HUES6 (cell line): Measurements from ENCODE around the gene SHF.
A peak's percentile ranks its signal among the peaks of the same experiment; 100 is the strongest.

Source experiments
- H3K27ac ChIP-seq: 2 replicates; pipeline ENCODE4 v1.7.0; 2013; ENCODE audit warnings: low read depth, mild to moderate bottlenecking, low read length, inconsistent platforms
- H3K27me3 ChIP-seq: 2 replicates; pipeline ENCODE4 v1.6.1; 2013; ENCODE audit warnings: low read length; ENCODE audit not compliant: control insufficient read depth, insufficient read depth
- H3K36me3 ChIP-seq: 2 replicates; pipeline ENCODE4 v1.6.1; 2013; ENCODE audit warnings: low read length; ENCODE audit not compliant: control insufficient read depth, insufficient read depth
- H3K4me1 ChIP-seq: 2 replicates; pipeline ENCODE4 v1.6.1; 2013; ENCODE audit warnings: low read length; ENCODE audit not compliant: control insufficient read depth, insufficient read depth
- H3K4me3 ChIP-seq: 2 replicates; pipeline ENCODE4 v1.5.1; 2013; ENCODE audit warnings: low read depth, low read length
- H3K9ac ChIP-seq: one replicate; pipeline ENCODE4 v1.6.1; 2013; ENCODE audit warnings: mild to moderate bottlenecking, low read length
- H3K9me3 ChIP-seq: 2 replicates; pipeline ENCODE4 v1.6.1; 2013; ENCODE audit warnings: low read depth, low read length; ENCODE audit not compliant: control insufficient read depth, insufficient read depth

Gene SHF

DNA sequence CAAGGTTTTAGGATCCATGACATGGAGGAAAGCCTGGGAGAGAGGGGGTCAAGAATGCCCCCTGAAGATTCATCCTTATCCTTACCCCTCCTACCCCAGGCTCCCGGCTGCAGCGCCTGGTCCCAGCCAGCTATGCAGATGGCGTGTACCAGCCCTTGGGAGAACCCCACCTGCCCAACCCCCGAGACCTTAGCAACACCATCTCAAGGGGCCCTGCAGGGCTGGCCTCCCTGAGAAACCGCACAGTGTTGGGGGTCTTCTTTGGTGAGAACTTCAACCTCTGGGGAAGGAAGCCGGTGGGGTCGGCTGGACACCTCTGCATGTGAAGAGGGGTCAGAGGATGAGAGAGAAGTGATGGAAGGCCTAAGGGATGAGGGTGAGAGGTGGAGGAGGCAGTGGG lies 53.7 kb downstream of the SHF start:
- Histone ChIP-seq H3K27me3 (peaks cover 84% of the 10 kb centered on the region), H3K9me3 (no peaks in the 10 kb centered on the region), H3K36me3 (no peaks in the 10 kb centered on the region), H3K4me3 (no peak overlapping the region), H3K27ac (no peak overlapping the region), H3K4me1 (peaks cover 8% of the 10 kb centered on the region; the same call in 1 of the 2 replicates), H3K9ac (no peak overlapping the region)

DNA sequence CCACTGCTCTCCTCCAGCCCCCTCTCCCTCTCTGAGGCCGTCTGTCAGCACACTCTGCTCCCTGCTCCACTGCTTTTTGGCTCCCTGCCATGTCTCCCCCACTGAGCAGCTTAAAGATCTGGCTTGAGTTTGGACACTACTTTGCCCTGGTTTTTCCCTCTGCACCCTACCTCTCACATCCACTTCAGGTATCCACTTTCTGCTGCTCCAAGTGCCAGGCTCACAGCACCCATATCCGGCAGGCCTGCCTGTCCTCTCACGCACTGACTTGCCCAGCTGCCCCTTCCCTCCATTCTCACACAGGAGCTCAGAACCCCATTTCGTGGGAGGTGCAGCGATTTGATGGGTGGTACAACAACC lies 54.2 kb downstream of the SHF start:
- H3K27me3 ChIP-seq = peaks cover 89% of the 10 kb centered on the region
- no peak overlapping the region for H3K4me3 ChIP-seq
- no peak overlapping the region for H3K9ac ChIP-seq
- no peaks in the 10 kb centered on the region for H3K36me3 ChIP-seq
- peaks cover 8% of the 10 kb centered on the region; the same call in 1 of the 2 replicates for H3K4me1 ChIP-seq
- H3K27ac ChIP-seq = no peak overlapping the region
- no peaks in the 10 kb centered on the region for H3K9me3 ChIP-seq

DNA sequence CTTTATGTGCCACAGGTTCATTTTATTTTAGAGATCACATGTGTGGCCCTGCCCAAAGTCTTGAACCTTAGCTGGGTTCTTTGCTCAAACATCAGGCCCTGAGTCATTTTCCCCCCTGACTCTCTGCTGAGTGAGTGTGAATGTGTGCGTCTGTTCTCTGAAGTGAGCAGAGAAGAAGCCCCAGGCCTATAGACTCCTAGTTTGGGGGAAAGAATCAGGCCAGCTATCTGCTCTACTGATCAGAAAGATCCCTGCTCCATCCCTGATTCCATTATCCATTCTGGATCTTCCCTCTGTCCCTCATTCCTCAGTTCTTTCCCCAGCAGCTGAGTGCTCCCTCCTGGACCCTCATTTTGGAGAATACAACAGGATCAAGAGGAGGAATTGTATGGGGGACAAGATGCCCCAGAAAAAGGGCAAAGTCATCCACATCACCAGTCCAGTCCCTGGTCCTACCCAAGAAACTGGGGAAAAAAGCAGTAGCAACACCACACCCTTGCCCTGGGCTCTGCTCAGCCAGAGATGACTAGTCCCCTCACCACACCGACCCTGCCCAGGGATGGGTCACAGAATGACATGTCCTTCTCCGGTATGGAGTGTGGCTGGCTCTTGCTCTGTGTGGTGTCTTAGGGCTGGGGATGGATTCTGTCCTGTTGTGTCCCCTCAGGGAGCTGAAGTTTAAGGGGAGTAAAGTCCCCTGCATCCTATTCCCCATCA lies 54.8 kb downstream of the SHF start:
- peaks cover 93% of the 10 kb centered on the region for H3K27me3 ChIP-seq

DNA sequence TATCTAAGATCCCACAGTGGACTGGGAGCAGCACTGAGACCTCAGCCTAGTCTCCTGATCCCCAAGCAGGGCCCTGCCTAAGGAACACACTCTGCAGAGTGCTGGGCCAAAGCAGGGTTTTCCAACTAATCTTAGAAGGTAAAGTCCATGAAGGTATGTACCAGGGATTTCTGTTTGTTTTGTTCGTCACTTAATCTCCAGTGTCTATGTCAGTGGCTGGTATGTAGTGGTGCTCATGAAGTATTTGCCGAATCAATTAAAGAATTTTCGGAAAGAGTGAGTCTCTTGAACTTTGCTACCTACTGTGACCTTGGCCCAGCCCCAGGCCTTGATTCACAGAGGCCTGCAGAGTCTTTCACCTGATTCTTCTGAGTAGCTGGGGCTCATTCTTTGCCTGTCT lies 56.3 kb downstream of the SHF start:
- H3K4me1 ChIP-seq = peaks cover 8% of the 10 kb centered on the region; the same call in 1 of the 2 replicates
- H3K4me3 ChIP-seq = no peak overlapping the region
- H3K36me3 ChIP-seq = no peaks in the 10 kb centered on the region
- H3K27ac ChIP-seq = no peak overlapping the region
- H3K9ac ChIP-seq = no peak overlapping the region
- H3K27me3 ChIP-seq = peaks cover 98% of the 10 kb centered on the region
- H3K9me3 ChIP-seq = no peaks in the 10 kb centered on the region

More for the DNA sequence above, 54.8 kb downstream of the SHF start:
- H3K36me3 ChIP-seq = no peaks in the 10 kb centered on the region
- no peak overlapping the region for H3K27ac ChIP-seq
- H3K4me1 ChIP-seq = peaks cover 8% of the 10 kb centered on the region; the same call in 1 of the 2 replicates
- no peaks in the 10 kb centered on the region for H3K9me3 ChIP-seq
- no peak overlapping the region for H3K4me3 ChIP-seq
- no peak overlapping the region for H3K9ac ChIP-seq

DNA sequence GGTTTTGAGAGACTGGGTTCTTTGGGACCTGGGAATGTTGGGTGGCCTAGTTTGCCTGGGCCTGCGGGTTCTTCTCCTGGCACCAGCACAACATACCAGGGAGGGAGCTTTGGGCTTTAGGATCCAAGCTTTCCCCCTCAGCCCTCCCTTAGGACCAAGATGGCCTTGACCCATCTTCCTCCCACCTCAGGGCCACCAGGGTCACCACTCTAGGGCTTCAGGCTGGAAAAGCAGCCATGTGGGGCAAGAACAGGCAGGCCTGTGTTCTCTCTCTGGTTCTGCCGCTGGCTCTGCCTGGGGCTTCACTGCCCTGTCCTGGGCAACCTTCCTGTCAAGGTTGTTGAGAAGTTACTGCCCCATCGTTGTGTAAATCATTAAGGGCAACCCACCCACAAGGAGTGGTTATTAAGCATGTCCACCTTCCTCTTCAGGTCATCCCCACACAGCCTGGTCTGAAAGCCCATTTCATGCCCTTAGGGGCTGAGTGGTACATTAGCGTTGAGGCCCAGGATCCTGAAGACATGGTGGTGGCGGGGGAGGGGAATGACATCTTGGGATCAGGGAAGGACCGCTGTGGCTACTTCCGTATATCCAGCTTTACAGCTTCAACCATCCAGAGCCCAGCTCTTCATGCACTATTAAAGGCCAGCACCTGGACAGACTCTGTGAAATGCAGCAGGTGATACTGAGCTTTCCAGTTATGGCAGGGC lies 57.3 kb downstream of the SHF start:
- Histone ChIP-seq H3K36me3 (no peaks in the 10 kb centered on the region), H3K9ac (no peak overlapping the region), H3K9me3 (no peaks in the 10 kb centered on the region), H3K27ac (no peak overlapping the region), H3K27me3 (peaks cover 100% of the 10 kb centered on the region), H3K4me1 (peaks cover 8% of the 10 kb centered on the region; the same call in 1 of the 2 replicates), H3K4me3 (peak overlapping the region; percentile 84)

DNA sequence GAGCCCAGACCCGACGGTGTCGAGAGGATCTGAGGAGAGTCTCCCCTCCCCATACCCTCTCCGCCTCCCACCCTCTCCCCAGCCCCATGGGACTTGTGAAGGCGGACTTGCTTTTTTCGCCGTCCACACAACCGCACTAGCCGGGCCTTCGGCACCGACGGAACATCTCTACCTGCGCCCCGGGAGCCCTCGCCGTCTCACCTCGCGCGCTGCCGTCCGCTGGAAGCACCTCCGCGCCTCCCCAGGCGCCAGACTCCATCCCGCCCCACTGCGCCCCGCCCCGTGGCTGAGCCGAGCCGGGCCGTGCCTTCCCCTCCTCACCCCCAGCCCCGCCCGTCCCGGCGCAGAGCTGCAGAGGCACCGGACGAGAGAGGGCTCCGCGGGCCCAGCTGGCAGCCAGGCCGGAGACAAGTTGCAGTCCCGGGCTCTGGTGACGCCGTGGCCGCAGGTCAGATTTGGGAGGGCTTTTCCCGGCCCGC lies 58.1 kb downstream of the SHF start, which contains the start of the genes DUOX1 and DUOXA1:
TSS of gene DUOX1 (plus strand) at position 344 of the 479 bp plus-strand sequence. CDS start 1,973 bp downstream, outside the sequence.
TSS of gene DUOXA1 (minus strand) at position 229 of the 479 bp plus-strand sequence. CDS start 6,865 bp downstream, outside the sequence.
- no peak within 1 kb of the TSS for H3K27ac ChIP-seq
- H3K4me3 ChIP-seq = peak within 1 kb of the TSS; percentile 84

DNA sequence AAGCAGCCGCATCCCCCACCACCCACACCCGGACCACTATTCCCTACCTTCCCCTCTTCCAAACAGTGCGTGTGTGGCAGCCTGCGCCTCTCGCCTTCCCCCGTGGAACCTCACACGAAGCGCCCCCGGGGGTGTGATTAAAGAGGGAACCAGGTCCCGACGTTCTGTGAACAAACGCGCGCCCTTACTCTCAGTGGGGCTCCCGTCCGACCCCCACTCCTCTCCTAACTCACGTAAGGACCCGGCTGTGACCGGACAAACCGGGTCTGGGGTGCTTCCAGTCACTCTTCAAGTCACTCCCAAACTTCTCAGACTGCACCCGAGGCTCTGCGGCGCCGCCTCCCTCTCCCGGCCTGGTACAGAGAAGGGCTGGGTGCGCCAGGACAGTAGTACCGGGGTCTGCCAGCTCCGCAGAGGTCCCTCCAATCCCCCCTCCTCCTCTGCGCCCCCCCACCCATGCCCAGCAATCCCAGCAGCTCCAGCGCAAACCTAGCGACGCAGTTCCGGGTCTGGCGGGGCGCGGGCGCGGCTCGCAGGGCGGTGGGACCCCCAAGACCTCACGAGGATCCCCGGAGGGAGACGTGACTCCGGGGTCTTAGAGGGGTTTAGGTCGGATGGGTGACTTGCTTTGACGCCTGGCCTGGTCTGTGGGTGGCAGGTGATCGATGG lies 58.7 kb downstream of the SHF start:
- H3K27me3 ChIP-seq = peaks cover 98% of the 10 kb centered on the region
- no peak overlapping the region for H3K9ac ChIP-seq
- H3K4me3 ChIP-seq = peak overlapping the region; percentile 84
- H3K9me3 ChIP-seq = no peaks in the 10 kb centered on the region
- H3K4me1 ChIP-seq = peaks cover 8% of the 10 kb centered on the region; the same call in 1 of the 2 replicates
- H3K27ac ChIP-seq = no peak overlapping the region
- H3K36me3 ChIP-seq = no peaks in the 10 kb centered on the region

More for the DNA sequence above, 58.1 kb downstream of the SHF start, which contains the start of the genes DUOX1 and DUOXA1:
- H3K4me1 ChIP-seq = peaks cover 8% of the 10 kb centered on the region; the same call in 1 of the 2 replicates
- H3K36me3 ChIP-seq = no peaks in the 10 kb centered on the region
- peaks cover 100% of the 10 kb centered on the region for H3K27me3 ChIP-seq
- no peaks in the 10 kb centered on the region for H3K9me3 ChIP-seq
- no peak within 1 kb of the TSS for H3K9ac ChIP-seq

DNA sequence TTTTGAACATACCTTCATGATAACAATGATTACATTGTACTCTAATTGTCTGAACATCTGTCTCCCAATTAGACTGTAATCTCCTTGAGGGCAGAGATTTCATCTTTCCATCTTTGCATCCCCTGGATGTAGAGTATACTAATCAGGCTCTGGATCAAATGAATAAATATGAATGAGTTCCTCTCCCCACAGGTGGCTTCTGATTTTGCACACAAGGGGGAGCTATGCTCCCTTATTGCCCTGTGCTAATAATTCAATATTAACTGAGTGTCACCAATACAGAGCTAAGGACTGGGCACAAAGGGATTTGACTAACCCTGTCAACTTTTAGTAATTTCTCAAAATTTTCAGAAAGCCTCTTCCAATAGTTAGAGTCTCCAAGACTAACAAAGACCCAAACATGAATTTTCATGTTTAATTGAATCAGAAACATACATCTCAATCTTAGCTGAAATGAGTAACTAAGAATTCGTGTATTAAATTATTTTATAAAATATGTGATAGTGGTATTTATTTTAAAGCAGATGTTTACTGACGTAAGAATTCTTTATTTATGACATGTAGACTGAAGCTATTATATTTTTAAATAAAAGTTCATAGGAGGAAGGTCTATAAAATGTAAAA lies 61.1 kb downstream of the SHF start:
- H3K27ac ChIP-seq = no peak overlapping the region
- no peaks in the 10 kb centered on the region for H3K9me3 ChIP-seq
- H3K36me3 ChIP-seq = no peaks in the 10 kb centered on the region
- H3K4me1 ChIP-seq = peaks cover 11% of the 10 kb centered on the region; the same call in 1 of the 2 replicates
- H3K4me3 ChIP-seq = no peak overlapping the region
- H3K27me3 ChIP-seq = peaks cover 93% of the 10 kb centered on the region
- no peak overlapping the region for H3K9ac ChIP-seq

DNA sequence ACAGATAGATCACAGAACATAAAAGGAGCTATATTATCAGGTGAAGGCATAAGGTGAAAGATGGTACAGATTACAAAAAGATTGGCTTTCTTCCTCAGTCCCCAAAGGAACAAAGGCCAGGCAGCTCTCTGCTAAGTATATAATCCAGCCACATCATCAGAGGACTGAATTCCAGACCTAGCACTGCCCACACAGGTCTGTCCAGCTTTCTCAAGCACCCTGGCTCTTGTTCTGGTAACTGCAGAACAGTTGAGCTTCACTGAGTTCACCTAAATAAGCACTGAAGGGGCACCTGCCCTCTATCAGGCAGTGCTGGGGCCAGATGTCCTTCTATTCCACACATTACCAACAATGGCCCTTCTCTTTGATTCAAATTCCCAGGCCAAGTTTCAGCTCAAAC lies 64.4 kb downstream of the SHF start:
- Histone ChIP-seq H3K27ac (no peak overlapping the region), H3K27me3 (peaks cover 88% of the 10 kb centered on the region), H3K36me3 (no peaks in the 10 kb centered on the region), H3K9ac (no peak overlapping the region), H3K4me3 (no peak overlapping the region), H3K4me1 (peaks cover 3% of the 10 kb centered on the region; the same call in 1 of the 2 replicates), H3K9me3 (no peaks in the 10 kb centered on the region)

DNA sequence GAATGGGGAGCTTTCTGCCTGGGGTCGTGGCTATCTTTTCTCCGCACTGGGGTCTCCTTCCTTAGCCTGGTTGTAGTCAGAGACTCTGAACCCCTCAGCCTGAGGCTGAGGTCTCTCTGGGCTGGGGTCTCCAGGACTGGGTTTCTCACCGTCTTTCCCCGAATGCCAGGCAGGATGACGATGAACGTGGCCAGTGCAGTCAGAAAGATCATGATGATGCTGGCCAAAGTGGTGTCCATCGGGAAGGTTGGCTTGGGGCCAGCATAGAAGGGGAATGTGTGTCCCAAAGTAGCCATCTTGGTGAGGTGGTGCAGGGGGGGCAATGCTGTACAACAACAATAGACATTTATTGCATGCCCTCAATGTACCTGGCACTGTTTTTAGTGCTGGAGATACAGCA lies 65.0 kb downstream of the SHF start:
- H3K4me3 ChIP-seq = no peak overlapping the region
- H3K9ac ChIP-seq = no peak overlapping the region
- peaks cover 5% of the 10 kb centered on the region; the same call in 1 of the 2 replicates for H3K4me1 ChIP-seq
- no peak overlapping the region for H3K27ac ChIP-seq
- no peaks in the 10 kb centered on the region for H3K36me3 ChIP-seq
- peaks cover 88% of the 10 kb centered on the region for H3K27me3 ChIP-seq
- no peaks in the 10 kb centered on the region for H3K9me3 ChIP-seq
